ENCODE measurements around the gene STK10.
A peak's percentile ranks its signal among the peaks of the same experiment; 100 is the strongest.

STK10 gene

GRCh38 chr5:172173564-172174153, 14.4 kb downstream of the STK10 start:
- Histone ChIP-seq H3K27ac (peak overlapping the region; percentile 68 to 96 (median 90)), H3K4me1 (peaks cover 97 to 99% (median 98%) of the 10 kb centered on the region in 10 experiments), H3K4me2 (peak overlapping the region; percentile 94 to 99 (median 97)), H3K9ac (peak overlapping the region; percentile 73 to 85 (median 78)), H3K27me3 (no peaks in the 10 kb centered on the region), H3K36me3 (peaks cover 4 to 67% (median 30%) of the 10 kb centered on the region in 11 experiments; a peak in 17 of 22 replicates), H3K9me3 (replicated peaks in 1 of 11) (no peaks in the 10 kb centered on the region), H4K20me1 (peaks cover 8 to 88% (median 53%) of the 10 kb centered on the region in 11 experiments; a peak in 20 of 22 replicates), H3K4me3 (peak overlapping the region; percentile 48 to 68 (median 56); a peak in 17 of 20 replicates)
- TF ChIP-seq Cebpa-rat (IDR thresholded peaks at IDR 0.05) = no peak

- H3K36me3 ChIP-seq = peaks cover 8 to 72% (median 36%) of the 10 kb centered on the region in 11 experiments; a peak in 17 of 22 replicates
- peak overlapping the region; percentile 94 to 99 (median 97) for H3K4me2 ChIP-seq
- peak overlapping the region in 4 of 10 experiments; percentile 50 to 68 (median 58); a peak in 6 of 20 replicates for H3K4me3 ChIP-seq
- peak overlapping the region; percentile 43 to 85 (median 77); a peak in 21 of 22 replicates for H3K9ac ChIP-seq
- TF ChIP-seq Cebpa-rat (IDR thresholded peaks at IDR 0.05) = no peak
- no peaks in the 10 kb centered on the region for H3K27me3 ChIP-seq
- H3K27ac ChIP-seq = peak overlapping the region; percentile 33 to 96 (median 90); a peak in 21 of 22 replicates
- peaks cover 97 to 99% (median 98%) of the 10 kb centered on the region in 10 experiments for H3K4me1 ChIP-seq
- H3K9me3 ChIP-seq (replicated peaks in 1 of 11) = no peaks in the 10 kb centered on the region
- H4K20me1 ChIP-seq = peaks cover 10 to 88% (median 59%) of the 10 kb centered on the region in 11 experiments; a peak in 21 of 22 replicates
Measured at GRCh38 chr5:172172912-172173563, 15.0 kb downstream of the STK10 start.

DNA sequence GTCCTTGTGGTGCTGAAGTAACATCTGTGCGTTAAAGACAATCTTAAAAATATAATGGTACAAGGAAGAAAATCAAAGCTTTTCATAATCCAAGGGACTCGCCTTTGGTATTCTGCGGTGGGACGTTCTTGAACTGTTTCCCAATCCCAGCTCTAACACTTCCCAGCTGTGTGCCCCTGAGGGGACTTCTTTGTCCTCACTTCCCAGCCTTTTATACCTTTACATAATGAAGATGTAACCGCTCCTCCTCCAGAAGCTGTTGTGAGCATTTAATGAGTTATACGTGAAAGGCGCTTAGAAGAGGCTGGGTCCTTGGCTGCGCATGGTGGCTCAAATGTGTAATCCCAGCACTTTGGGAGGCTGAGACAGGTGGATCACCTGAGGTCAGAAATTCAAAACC, 16.9 kb downstream of the STK10 start:
- Histone ChIP-seq H3K27ac (peak overlapping the region in 10 of 11 experiments; percentile 46 to 96 (median 60); a peak in 17 of 22 replicates), H3K9me3 (replicated peaks in 1 of 11) (no peaks in the 10 kb centered on the region), H3K27me3 (no peaks in the 10 kb centered on the region), H3K4me3 (peak overlapping the region in 2 of 10 experiments; percentile 8 to 22; a peak in 3 of 20 replicates), H4K20me1 (peaks cover 13 to 92% (median 78%) of the 10 kb centered on the region in 11 experiments; a peak in 21 of 22 replicates), H3K4me1 (peaks cover 95 to 99% (median 97%) of the 10 kb centered on the region in 10 experiments), H3K9ac (peak overlapping the region in 10 of 11 experiments; percentile 5 to 69 (median 36); a peak in 9 of 22 replicates), H3K36me3 (peaks cover 13 to 74% (median 48%) of the 10 kb centered on the region in 11 experiments; a peak in 19 of 22 replicates), H3K4me2 (peak overlapping the region; percentile 94 to 99 (median 97))
- no peak for TF ChIP-seq Cebpa-rat (IDR thresholded peaks at IDR 0.05)

- peaks cover 97 to 100% (median 99%) of the 10 kb centered on the region in 10 experiments for H3K4me1 ChIP-seq
- peaks cover 13 to 82% (median 51%) of the 10 kb centered on the region in 11 experiments; a peak in 19 of 22 replicates for H3K36me3 ChIP-seq
- peak overlapping the region in 10 of 11 experiments; percentile 46 to 96 (median 60); a peak in 19 of 22 replicates for H3K27ac ChIP-seq
- peak overlapping the region; percentile 94 to 99 (median 97) for H3K4me2 ChIP-seq
- peak overlapping the region in 10 of 11 experiments; percentile 17 to 69 (median 36); a peak in 12 of 22 replicates for H3K9ac ChIP-seq
- peaks cover 17 to 100% (median 86%) of the 10 kb centered on the region in 11 experiments for H4K20me1 ChIP-seq
- no peak for TF ChIP-seq Cebpa-rat (IDR thresholded peaks at IDR 0.05)
- H3K4me3 ChIP-seq = peak overlapping the region in 2 of 10 experiments; percentile 8 to 22; a peak in 4 of 20 replicates
- no peaks in the 10 kb centered on the region for H3K27me3 ChIP-seq
- H3K9me3 ChIP-seq (replicated peaks in 1 of 11) = no peaks in the 10 kb centered on the region
Measured at GRCh38 chr5:172170251-172170701, 17.7 kb downstream of the STK10 start.

- peaks cover 97 to 100% (median 100%) of the 10 kb centered on the region in 10 experiments for H3K4me1 ChIP-seq
- H3K27me3 ChIP-seq = no peaks in the 10 kb centered on the region
- H3K4me3 ChIP-seq = no peak overlapping the region; a peak in 1 of 20 replicates
- TF ChIP-seq Cebpa-rat (IDR thresholded peaks at IDR 0.05) = no peak
- no peaks in the 10 kb centered on the region for H3K9me3 ChIP-seq (replicated peaks in 1 of 11)
- peaks cover 24 to 100% (median 95%) of the 10 kb centered on the region in 11 experiments for H4K20me1 ChIP-seq
- peaks cover 18 to 93% (median 51%) of the 10 kb centered on the region in 11 experiments; a peak in 20 of 22 replicates for H3K36me3 ChIP-seq
- H3K27ac ChIP-seq = peak overlapping the region in 9 of 11 experiments; percentile 47 to 96 (median 61); a peak in 12 of 22 replicates
- H3K9ac ChIP-seq = peak overlapping the region in 4 of 11 experiments; percentile 19 to 65 (median 55); a peak in 6 of 22 replicates
- H3K4me2 ChIP-seq = peak overlapping the region; percentile 94 to 99 (median 97)
Measured at GRCh38 chr5:172169216-172169615, 18.8 kb downstream of the STK10 start.

GRCh38 chr5:172168311-172168710, 19.7 kb downstream of the STK10 start:
- H3K4me2 ChIP-seq = peak overlapping the region; percentile 94 to 99 (median 97)
- H3K9ac ChIP-seq = peak overlapping the region in 8 of 11 experiments; percentile 19 to 65 (median 34); a peak in 14 of 22 replicates
- H3K27me3 ChIP-seq = no peaks in the 10 kb centered on the region
- H3K27ac ChIP-seq = peak overlapping the region; percentile 30 to 96 (median 51); a peak in 19 of 22 replicates
- no peak overlapping the region; a peak in 1 of 20 replicates for H3K4me3 ChIP-seq
- no peaks in the 10 kb centered on the region for H3K9me3 ChIP-seq (replicated peaks in 1 of 11)
- TF ChIP-seq Cebpa-rat (IDR thresholded peaks at IDR 0.05) = no peak
- peaks cover 92 to 100% (median 98%) of the 10 kb centered on the region in 10 experiments for H3K4me1 ChIP-seq
- peaks cover 30 to 100% (median 96%) of the 10 kb centered on the region in 11 experiments for H4K20me1 ChIP-seq
- peaks cover 22 to 95% (median 45%) of the 10 kb centered on the region in 11 experiments; a peak in 20 of 22 replicates for H3K36me3 ChIP-seq

- Histone ChIP-seq H3K27ac (peak overlapping the region in 8 of 11 experiments; percentile 36 to 96 (median 56); a peak in 14 of 22 replicates), H3K36me3 (peaks cover 26 to 96% (median 45%) of the 10 kb centered on the region in 11 experiments; a peak in 20 of 22 replicates), H3K4me2 (peak overlapping the region; percentile 94 to 99 (median 97)), H3K4me3 (no peak overlapping the region), H3K9ac (peak overlapping the region in 6 of 11 experiments; percentile 19 to 65 (median 30); a peak in 5 of 22 replicates), H4K20me1 (peaks cover 30 to 100% (median 96%) of the 10 kb centered on the region in 11 experiments), H3K9me3 (replicated peaks in 1 of 11) (no peaks in the 10 kb centered on the region), H3K27me3 (no peaks in the 10 kb centered on the region), H3K4me1 (peaks cover 89 to 100% (median 98%) of the 10 kb centered on the region in 10 experiments)
- no peak for TF ChIP-seq Cebpa-rat (IDR thresholded peaks at IDR 0.05)
Measured at GRCh38 chr5:172167895-172168294, 20.1 kb downstream of the STK10 start.

Measured in BLaER1 treated with 17β-estradiol and CSF1 and Interleukin-3, amounts not matched to agents 10 nM and 100 nM (cell line).